ENCODE results near the gene AMDHD2.
"Not testable (repeated sequence)": the region's sequence is repeated elsewhere in the genome, so short reads cannot be mapped to it uniquely, and the experiment has no call there.

Gene AMDHD2

DNA sequence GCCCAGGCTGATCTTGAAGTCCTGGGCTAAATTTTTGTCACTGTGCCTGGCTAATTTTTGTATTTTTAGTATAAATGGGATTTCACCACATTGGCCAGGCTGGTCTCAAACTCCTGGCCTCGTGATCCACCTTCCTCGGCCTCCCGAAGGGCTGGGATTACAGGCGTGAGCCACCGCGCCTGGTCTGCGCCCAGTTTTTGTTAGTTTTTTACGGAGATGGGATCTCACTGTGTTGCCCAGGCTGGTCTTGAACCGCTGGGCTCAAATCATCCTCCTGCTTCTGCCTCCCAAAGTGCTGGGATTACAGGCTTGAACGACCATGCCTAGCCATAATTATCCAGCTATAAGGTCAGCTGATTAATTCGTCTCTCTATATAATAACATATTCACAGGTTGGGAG is 13.7 kb downstream of the AMDHD2 start:
- no peak for DNase-seq (ENCODE audit: low spot score)

DNA sequence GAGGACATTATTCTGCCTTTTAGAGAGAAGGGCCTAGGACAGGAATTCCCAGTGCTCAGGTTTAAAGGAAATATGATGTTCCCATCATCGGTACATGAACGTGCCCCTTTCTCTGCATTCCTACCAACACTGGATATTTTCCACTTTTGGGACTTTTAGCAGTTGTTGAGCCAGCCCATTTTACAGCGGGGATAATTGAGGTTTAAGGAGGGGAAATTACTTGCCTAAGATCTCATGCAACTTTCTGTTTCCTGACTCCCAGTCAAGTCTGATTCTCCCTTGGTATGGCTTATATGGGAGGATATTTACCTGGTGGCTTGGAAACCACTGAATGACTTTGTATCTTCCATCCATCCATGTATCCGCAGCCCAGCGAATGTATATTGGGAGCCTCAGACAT is 14.2 kb downstream of the AMDHD2 start:
- not testable (repeated sequence) for DNase-seq (ENCODE audit: low spot score)

DNA sequence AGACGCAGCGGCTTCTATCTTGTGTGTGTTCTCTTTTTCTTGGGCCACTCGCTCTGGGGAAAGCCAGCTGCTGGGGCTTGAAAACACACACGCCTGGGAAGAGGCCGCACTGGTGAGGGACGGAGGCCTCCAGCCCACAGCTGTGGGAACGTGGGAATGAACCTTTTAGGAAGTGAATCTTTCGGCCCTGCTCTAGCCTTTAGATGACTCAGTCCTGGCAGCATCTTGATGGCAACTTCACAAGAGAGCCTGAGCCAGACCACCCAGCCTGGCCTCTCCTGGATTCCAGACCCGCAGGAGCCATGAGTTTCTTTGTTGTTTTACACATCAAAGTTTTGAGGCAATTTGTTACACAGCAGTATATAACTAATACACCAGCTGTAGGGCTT is 15.4 kb downstream of the AMDHD2 start:
- peak; percentile 57 for DNase-seq (ENCODE audit: low spot score)

DNA sequence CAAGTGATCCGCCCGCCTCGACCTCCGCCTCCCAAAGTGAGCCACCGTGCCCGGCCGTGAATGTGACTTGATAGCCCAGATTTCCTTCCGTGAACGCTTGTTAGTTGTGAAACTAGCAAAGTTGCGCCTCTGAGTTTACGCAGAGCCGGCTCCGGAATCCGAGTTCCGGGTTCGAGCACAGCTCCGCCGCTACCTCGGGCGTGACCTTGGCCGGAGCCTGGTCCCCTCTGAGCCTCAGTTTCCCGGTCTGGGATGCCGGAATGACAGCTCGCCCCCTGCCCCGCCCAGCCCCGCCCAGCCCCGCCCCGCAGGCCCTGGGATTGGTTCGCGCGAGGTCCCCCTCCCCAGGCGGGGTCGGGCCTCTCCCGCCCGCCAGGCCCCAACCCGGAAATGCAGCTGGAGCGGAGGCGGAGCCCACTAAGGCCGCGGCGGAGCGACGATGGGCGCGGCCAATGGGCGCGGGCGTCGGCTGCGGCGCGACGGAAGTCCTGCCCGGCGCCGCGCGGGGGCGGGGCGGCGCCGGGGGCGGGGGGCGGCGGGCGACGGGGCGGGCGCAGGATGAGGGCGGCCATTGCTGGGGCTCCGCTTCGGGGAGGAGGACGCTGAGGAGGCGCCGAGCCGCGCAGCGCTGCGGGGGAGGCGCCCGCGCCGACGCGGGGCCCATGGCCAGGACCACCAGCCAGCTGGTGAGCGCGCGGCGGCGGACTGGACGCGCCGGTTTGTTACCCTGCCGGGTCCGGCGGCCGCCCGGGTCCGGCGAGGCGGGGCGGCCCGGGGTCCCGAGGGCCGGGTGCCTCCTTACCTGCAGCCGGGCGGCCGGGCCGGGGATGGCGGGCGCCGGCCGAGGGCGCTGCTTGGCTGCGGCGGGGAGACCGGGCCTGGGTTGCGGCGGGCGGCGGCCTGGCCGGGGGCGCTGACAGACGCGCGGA is 17.5 kb downstream of the AMDHD2 start, which contains the start of gene PDPK1:
TSS of gene PDPK1 (plus strand) at position 571 of the 929 bp plus-strand sequence. CDS start at position 663, 92 bp downstream.
- DNase-seq (ENCODE audit: low spot score), result peak; percentile 97

DNA sequence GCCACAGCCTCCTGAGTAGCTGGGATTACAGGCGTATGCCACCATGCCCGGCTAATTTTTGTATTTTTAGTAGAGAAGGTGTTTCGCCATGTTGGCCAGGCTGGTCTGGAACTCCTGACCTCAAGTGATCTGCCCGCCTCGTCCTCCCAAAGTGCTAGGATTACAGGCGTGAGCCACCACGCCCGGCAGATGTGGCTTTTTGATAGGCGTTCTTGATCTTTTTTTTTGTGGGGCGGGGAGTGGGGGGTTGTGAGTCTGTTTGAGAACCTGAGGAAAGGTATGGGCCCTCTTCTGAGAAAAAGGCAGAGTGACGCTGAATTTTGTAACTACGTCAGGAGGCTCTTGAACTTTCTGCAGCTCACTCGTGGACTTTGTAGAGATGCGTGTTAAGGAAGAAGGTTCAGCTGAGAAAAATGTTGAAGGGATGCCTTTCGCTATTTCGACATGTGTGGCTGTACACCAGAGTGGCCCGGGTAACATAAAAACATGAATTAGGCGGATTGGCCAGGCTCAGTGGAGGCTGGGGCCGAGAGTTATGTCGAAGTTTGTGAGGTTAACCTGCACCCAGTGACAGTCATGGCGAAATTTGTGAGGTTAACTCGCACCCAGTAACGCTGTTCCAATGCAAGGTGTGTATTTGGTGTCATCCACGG is 19.1 kb downstream of the AMDHD2 start:
- not testable (repeated sequence) for DNase-seq (ENCODE audit: low spot score)

GRCh38 chr16:2539845-2540458 is 19.8 kb downstream of the AMDHD2 start:
- DNase-seq (ENCODE audit: low spot score), result not testable (repeated sequence)

DNA sequence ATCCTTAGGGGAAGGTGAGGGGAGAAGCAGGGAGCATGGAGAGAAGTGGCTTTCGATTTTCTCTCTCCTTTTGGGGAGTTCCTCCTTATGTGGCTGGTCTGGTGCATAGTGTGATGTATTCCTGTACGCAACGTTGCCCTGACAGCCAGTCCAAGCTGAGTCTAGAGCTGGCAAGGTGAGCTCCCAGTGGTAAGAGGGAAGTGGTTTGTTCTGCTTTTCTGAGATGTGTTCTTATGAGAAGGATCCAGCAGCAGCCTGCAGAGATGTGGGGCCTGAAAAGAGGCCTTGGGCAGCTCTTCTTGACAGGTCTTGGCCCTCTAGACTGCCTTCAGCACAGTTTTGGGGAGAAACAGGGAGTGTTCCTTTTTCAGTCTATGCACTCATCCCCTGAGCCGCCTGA is 20.7 kb downstream of the AMDHD2 start:
- DNase-seq (ENCODE audit: low spot score), result not testable (repeated sequence)

GRCh38 chr16:2541409-2541808 is 21.2 kb downstream of the AMDHD2 start:
- not testable (repeated sequence) for DNase-seq (ENCODE audit: low spot score)

DNA sequence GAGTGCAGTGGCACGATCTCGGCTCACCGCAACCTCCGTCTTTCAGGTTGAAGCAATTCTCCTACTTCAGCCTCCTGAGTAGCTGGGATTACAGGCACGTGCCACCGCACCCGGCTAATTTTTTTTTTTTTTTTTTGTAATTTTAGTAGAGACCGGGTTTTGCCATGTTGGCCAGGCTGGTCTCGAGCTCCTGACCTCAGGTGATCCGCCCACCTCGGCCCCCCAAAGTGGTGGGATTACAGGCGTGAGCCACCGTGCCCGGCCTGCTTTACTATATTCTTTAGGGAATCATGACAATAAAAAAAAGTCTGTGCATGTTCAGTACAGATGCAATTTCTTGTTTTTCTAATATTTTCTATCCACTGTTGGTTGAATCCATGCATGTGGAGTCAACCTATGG is 23.6 kb downstream of the AMDHD2 start:
- not testable (repeated sequence) for DNase-seq (ENCODE audit: low spot score)

DNA sequence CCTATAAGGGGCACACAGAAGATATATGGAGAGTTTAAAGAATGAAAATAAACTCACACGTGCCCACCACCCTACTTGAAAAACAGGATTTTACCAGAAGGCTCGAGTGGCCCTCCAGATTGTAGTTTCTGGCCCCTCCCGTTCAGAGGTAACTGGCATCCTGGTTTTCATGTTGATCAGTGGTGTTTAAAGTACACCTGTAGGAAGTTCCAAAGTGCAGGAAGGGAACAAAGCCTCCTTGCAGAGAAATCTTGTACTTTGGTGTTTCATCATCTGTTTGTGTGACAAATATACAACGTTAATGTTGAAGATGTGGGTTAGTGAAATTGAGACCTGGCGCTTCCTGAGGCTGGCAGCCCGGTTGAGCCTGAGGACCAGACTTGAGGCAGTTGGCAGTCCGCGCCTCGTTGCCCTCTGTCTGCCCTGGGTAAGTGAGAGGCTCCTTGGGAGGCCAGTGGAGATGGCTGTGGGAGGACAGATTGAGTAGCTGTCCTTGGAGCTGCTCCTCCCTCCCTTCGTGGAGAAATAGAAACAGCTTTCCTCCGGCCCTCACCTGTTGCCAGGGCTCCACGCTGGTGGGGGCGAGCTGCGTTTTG is 30.2 kb downstream of the AMDHD2 start:
- not testable (repeated sequence) for DNase-seq (ENCODE audit: low spot score)

- DNase-seq (ENCODE audit: low spot score), result not testable (repeated sequence)
These were observed 31.3 kb downstream of the AMDHD2 start for GRCh38 chr16:2551420-2551889.

GRCh38 chr16:2554709-2555425 is 34.7 kb downstream of the AMDHD2 start:
- not testable (repeated sequence) for DNase-seq (ENCODE audit: low spot score)

- not testable (repeated sequence) for DNase-seq (ENCODE audit: low spot score)
These were observed 37.0 kb downstream of the AMDHD2 start for GRCh38 chr16:2557150-2557549.

- DNase-seq (ENCODE audit: low spot score), result not testable (repeated sequence)
These were observed 40.1 kb downstream of the AMDHD2 start for GRCh38 chr16:2560131-2560797.

- not testable (repeated sequence) for DNase-seq (ENCODE audit: low spot score)
These were observed 40.6 kb downstream of the AMDHD2 start for GRCh38 chr16:2560798-2561133.

DNA sequence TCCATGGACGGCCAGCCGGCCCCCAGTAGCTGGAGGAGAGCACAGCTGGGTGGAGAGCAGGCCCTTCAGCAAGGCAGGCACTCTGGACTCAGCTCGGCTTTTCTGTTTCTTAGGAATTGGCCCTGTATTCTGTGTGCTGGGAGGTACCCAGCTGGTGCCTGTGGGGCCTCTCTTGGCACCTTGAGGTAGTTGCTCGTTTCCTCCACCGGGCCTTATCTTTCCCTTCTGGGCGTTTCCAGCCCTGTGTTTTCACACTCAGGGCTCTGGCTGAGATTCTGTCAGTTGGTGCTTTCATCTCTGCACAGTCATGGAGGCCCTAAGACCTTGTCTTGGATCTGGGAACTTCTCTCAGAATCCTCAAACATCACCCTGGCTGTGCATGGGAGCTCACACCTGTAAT is 47.3 kb downstream of the AMDHD2 start:
- not testable (repeated sequence) for DNase-seq (ENCODE audit: low spot score)

- DNase-seq (ENCODE audit: low spot score), result not testable (repeated sequence)
These were observed 48.4 kb downstream of the AMDHD2 start for GRCh38 chr16:2568573-2568972.

GRCh38 chr16:2572704-2573103 is 52.5 kb downstream of the AMDHD2 start:
- not testable (repeated sequence) for DNase-seq (ENCODE audit: low spot score)

- DNase-seq (ENCODE audit: low spot score), result not testable (repeated sequence)
These were observed 55.7 kb downstream of the AMDHD2 start for GRCh38 chr16:2575839-2576238.

GRCh38 chr16:2577044-2577443 is 56.9 kb downstream of the AMDHD2 start:
- DNase-seq (ENCODE audit: low spot score), result not testable (repeated sequence)

DNA sequence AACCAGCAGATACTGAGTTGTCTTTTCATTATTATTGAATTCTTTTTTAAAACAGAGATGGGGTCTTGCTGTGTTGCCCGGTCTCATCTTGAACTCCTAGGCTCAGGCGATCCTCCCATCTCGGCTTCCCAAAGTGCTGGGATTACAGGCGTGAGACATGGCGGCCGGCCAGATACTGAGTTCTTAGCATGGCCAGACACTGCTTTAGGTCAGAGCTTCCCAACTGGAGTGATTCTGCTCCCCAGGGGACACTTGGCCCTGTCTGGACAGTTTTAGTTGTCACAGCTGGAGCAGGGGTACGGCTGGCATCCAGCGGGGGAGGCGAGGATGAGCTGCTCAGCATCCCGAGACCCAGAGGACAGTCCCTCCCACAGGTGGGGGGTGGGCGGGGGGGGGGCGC is 58.7 kb downstream of the AMDHD2 start:
- not testable (repeated sequence) for DNase-seq (ENCODE audit: low spot score)
